Measurements from ENCODE around the gene RNF115.

DNA sequence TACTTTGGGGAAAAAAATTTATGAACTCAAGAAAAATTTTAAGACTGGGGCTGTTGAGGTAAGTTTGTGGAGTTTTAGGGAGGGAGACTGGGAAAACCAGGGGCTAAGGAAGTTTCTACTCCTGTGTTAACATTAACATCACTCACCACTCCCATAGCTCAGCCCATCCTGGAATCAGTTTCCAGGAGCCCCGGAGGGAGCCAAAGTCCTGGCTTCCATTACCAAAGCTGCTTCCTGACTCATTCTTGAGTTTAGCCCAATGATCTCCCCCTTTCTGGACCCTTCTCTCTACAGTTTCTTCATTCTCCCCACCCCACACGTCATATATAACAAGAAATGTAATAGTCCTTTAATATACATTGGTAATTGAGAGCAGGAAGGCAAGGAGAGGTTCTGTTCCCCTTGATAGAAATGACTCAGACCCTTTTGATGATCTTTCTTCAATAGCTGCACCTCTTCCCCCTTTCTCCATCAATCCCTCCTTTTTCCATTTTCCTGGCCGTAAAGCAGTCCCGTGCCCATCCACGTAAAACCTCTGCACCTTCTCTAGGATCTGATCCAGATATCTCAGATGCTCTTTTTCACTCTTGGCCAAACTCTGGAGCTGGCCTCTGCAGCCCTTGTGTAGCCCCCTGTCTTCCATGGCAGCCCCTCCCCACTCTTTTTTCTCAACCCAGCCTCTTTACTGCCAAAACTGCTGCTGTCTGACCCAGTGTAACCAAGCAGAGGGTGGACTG is 39.6 kb upstream of the RNF115 start:
- TF ChIP-seq, protein P1, sequence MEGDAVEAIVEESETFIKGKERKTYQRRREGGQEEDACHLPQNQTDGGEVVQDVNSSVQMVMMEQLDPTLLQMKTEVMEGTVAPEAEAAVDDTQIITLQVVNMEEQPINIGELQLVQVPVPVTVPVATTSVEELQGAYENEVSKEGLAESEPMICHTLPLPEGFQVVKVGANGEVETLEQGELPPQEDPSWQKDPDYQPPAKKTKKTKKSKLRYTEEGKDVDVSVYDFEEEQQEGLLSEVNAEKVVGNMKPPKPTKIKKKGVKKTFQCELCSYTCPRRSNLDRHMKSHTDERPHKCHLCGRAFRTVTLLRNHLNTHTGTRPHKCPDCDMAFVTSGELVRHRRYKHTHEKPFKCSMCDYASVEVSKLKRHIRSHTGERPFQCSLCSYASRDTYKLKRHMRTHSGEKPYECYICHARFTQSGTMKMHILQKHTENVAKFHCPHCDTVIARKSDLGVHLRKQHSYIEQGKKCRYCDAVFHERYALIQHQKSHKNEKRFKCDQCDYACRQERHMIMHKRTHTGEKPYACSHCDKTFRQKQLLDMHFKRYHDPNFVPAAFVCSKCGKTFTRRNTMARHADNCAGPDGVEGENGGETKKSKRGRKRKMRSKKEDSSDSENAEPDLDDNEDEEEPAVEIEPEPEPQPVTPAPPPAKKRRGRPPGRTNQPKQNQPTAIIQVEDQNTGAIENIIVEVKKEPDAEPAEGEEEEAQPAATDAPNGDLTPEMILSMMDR (IDR thresholded peaks at IDR 0.05), result no peak
- TF ChIP-seq POLR2A (IDR thresholded peaks at IDR 0.05), result no peak

Measured in ovary (tissue), 3 donors.